Peyer's patch (tissue), 4 donors: ENCODE measurements around the gene SF3B4. TPM values are rescaled to one million over a fixed set of nuclear protein-coding genes. Genes with fewer than 3 reads are reported as not detected.
A peak's percentile ranks its signal among the peaks of the same experiment; 100 is the strongest.

ENCODE experiments used
- DNase-seq, 3 donors: peaks; one replicate each; pipeline ENCODE4 v3.0.0-alpha.2; 2017 to 2019
- H3K27ac ChIP-seq, 4 donors: fragments of 200-600 bp; sonication (generic); one replicate each; pipeline ENCODE4 v1.5.1; 2016 to 2019
- H3K27me3 ChIP-seq, 2 donors: fragments of 200-600 bp; sonication (generic); one replicate each; pipeline ENCODE4 v1.5.1; 2019
- H3K36me3 ChIP-seq, 3 donors: fragments of 200-600 bp; sonication (generic); one replicate each; pipeline ENCODE4 v1.5.1; 2016 to 2019
- H3K4me1 ChIP-seq, 4 donors: fragments of 200-600 bp; sonication (generic); one replicate each; pipeline ENCODE4 v1.5.1; 2016 to 2019
- H3K4me3 ChIP-seq, 4 donors: fragments of 200-600 bp; sonication (generic); 1 replicate in 3 of 4; 2 replicates in 1 of 4; pipeline ENCODE4 v1.5.1; 2016 to 2019; ENCODE audit warnings: mild to moderate bottlenecking in 1 of 4
- H3K9me3 ChIP-seq, 4 donors: fragments of 200-600 bp; sonication (generic); one replicate each; pipeline ENCODE4 v1.5.1; 2016 to 2019; ENCODE audit warnings: mild to moderate bottlenecking in 1 of 4
- CTCF ChIP-seq, 6 experiments: fragments of 450-650 bp in 4 of 6; fragments of 200-600 bp in 2 of 6; sonication (generic) in 1 of 6; IDR thresholded peaks; one replicate each; pipeline ENCODE4 v1.5.1; 2017 to 2019; ENCODE audit warnings: antibody characterized with exemption in 6 of 6, mild to moderate bottlenecking in 3 of 6, moderate library complexity in 1 of 6
- POLR2A ChIP-seq, 2 donors: fragments of 450-650 bp; IDR thresholded peaks; one replicate each; pipeline ENCODE4 v1.5.1; 2017; ENCODE audit warnings: antibody characterized with exemption in 2 of 2, mild to moderate bottlenecking in 2 of 2, moderate library complexity in 2 of 2
- total RNA-seq, 4 donors: library from RNA; depleted of rRNA; stranded (reverse); fragments of >200 nt; gene quantifications; one replicate each; pipeline ENCODE4 v1.1.0, GENCODE V29; 2016

Gene SF3B4
- 10 to 100 TPM; 21.0 to 32.2 (median 28.2) TPM for total RNA-seq

GRCh38 chr1:149927563-149928400, at the start of gene SF3B4:
Gene SF3B4 (minus strand): TSS chr1:149927803. CDS start chr1:149927759, 44 bp downstream.
- Histone ChIP-seq H3K4me3 (peak within 1 kb of the TSS; percentile 64 to 88 (median 73)), H3K9me3 (no peaks in the 10 kb centered on the region), H3K4me1 (peaks cover 0 to 44% (median 9%) of the 10 kb centered on the region in 4 donors), H3K27ac (peak within 1 kb of the TSS; percentile 82 to 93 (median 90)), H3K36me3 (peaks cover 0 to 64% (median 3%) of the 10 kb centered on the region in 3 donors), H3K27me3 (no peaks in the 10 kb centered on the region)
- DNase-seq, result peak; percentile 94 to 98 (median 97)
- TF ChIP-seq CTCF (IDR thresholded peaks at IDR 0.05), result peak in 1 of 6 experiments; percentile 15
- peak; percentile 79 to 92 for TF ChIP-seq POLR2A (IDR thresholded peaks at IDR 0.05)

GRCh38 chr1:149977345-149977744, 49.7 kb upstream of the SF3B4 start:
- no peak overlapping the region for H3K27ac ChIP-seq
- no peaks in the 10 kb centered on the region for H3K9me3 ChIP-seq
- no peak overlapping the region for H3K4me3 ChIP-seq
- TF ChIP-seq POLR2A (IDR thresholded peaks at IDR 0.05) (no peak), CTCF (IDR thresholded peaks at IDR 0.05) (no peak)
- H3K4me1 ChIP-seq, result peaks cover 0 to 14% (median 0%) of the 10 kb centered on the region in 4 donors
- H3K36me3 ChIP-seq, result peaks cover 0 to 31% (median 0%) of the 10 kb centered on the region in 3 donors
- no peak for DNase-seq
- no peaks in the 10 kb centered on the region for H3K27me3 ChIP-seq

GRCh38 chr1:149972547-149972946, 44.9 kb upstream of the SF3B4 start:
- peaks cover 0 to 77% (median 0%) of the 10 kb centered on the region in 3 donors for H3K36me3 ChIP-seq
- H3K27ac ChIP-seq, result no peak overlapping the region
- no peak overlapping the region for H3K4me3 ChIP-seq
- no peak for TF ChIP-seq CTCF (IDR thresholded peaks at IDR 0.05)
- TF ChIP-seq POLR2A (IDR thresholded peaks at IDR 0.05), result no peak
- H3K27me3 ChIP-seq, result no peaks in the 10 kb centered on the region
- no peak for DNase-seq
- H3K4me1 ChIP-seq, result peaks cover 0 to 4% (median 0%) of the 10 kb centered on the region in 4 donors
- H3K9me3 ChIP-seq, result no peaks in the 10 kb centered on the region

- no peak for DNase-seq
- peaks cover 0 to under 1% (median 0%) of the 10 kb centered on the region in 4 donors for H3K4me1 ChIP-seq
- no peak overlapping the region for H3K27ac ChIP-seq
- TF ChIP-seq CTCF (IDR thresholded peaks at IDR 0.05) (no peak), POLR2A (IDR thresholded peaks at IDR 0.05) (no peak)
- no peaks in the 10 kb centered on the region for H3K9me3 ChIP-seq
- H3K36me3 ChIP-seq, result peaks cover 0 to 92% (median 0%) of the 10 kb centered on the region in 3 donors
- H3K4me3 ChIP-seq, result no peak overlapping the region
- no peaks in the 10 kb centered on the region for H3K27me3 ChIP-seq
Measured at GRCh38 chr1:149967646-149968045, 40.0 kb upstream of the SF3B4 start.

GRCh38 chr1:149967041-149967440, 39.4 kb upstream of the SF3B4 start:
- no peaks in the 10 kb centered on the region for H3K27me3 ChIP-seq
- TF ChIP-seq POLR2A (IDR thresholded peaks at IDR 0.05), result no peak
- no peak for TF ChIP-seq CTCF (IDR thresholded peaks at IDR 0.05)
- H3K4me1 ChIP-seq, result peaks cover 0 to 6% (median 0%) of the 10 kb centered on the region in 4 donors
- DNase-seq, result no peak
- H3K36me3 ChIP-seq, result peaks cover 0 to 85% (median 0%) of the 10 kb centered on the region in 3 donors
- H3K27ac ChIP-seq, result no peak overlapping the region
- no peaks in the 10 kb centered on the region for H3K9me3 ChIP-seq
- H3K4me3 ChIP-seq, result no peak overlapping the region
